KMS-11 (cell line): Measurements from ENCODE around the gene PGF.
A peak's percentile ranks its signal among the peaks of the same experiment; 100 is the strongest.

Source experiments
- H2AFZ ChIP-seq: fragments of 200-600 bp; sonication (generic); 2 replicates; pipeline ENCODE4 v1.6.1; 2016; ENCODE audit warnings: antibody characterized with exemption, mixed run types, low read depth
- H3K27ac ChIP-seq: fragments of 200-600 bp; sonication (generic); 2 replicates; pipeline ENCODE4 v1.6.1; 2016; ENCODE audit warnings: mild to moderate bottlenecking, mixed run types
- H3K27me3 ChIP-seq: fragments of 200-600 bp; sonication (generic); 2 replicates; pipeline ENCODE4 v1.6.1; 2017; ENCODE audit warnings: mild to moderate bottlenecking, low read depth, mixed run types, moderate library complexity; ENCODE audit not compliant: insufficient read depth
- H3K36me3 ChIP-seq: fragments of 200-600 bp; sonication (generic); 2 replicates; pipeline ENCODE4 v1.6.1; 2017; ENCODE audit warnings: mild to moderate bottlenecking, mixed run types; ENCODE audit not compliant: insufficient read depth
- H3K4me1 ChIP-seq: fragments of 200-600 bp; sonication (generic); 2 replicates; pipeline ENCODE4 v1.6.1; 2016; ENCODE audit warnings: mild to moderate bottlenecking, low read depth, mixed run types; ENCODE audit not compliant: poor library complexity, severe bottlenecking
- H3K4me2 ChIP-seq: fragments of 200-600 bp; sonication (generic); 2 replicates; pipeline ENCODE4 v1.7.0; 2016; ENCODE audit warnings: mild to moderate bottlenecking, mixed run types
- H3K4me3 ChIP-seq: fragments of 200-600 bp; sonication (generic); IDR thresholded peaks from 2 replicates; pipeline ENCODE4 v1.6.1; 2017; ENCODE audit warnings: low read depth, low read length, mixed read lengths; ENCODE audit not compliant: insufficient read depth
- H3K79me2 ChIP-seq: fragments of 200-600 bp; sonication (generic); 2 replicates; pipeline ENCODE4 v1.6.1; 2016; ENCODE audit warnings: low read depth, mixed run types; ENCODE audit not compliant: insufficient read depth
- H3K9ac ChIP-seq: fragments of 200-600 bp; sonication (generic); 2 replicates; pipeline ENCODE4 v1.6.1; 2016; ENCODE audit warnings: mild to moderate bottlenecking, mixed run types
- H4K20me1 ChIP-seq: fragments of 200-600 bp; sonication (generic); 2 replicates; pipeline ENCODE4 v1.6.1; 2016; ENCODE audit warnings: mild to moderate bottlenecking, mixed run types; ENCODE audit not compliant: insufficient read depth
- CTCF ChIP-seq: fragments of 200-600 bp; sonication (generic); conservative IDR thresholded peaks from 2 replicates; pipeline ENCODE4 v1.6.1; 2017; ENCODE audit warnings: low read depth, mild to moderate bottlenecking, antibody characterized with exemption, low read length, moderate library complexity, mixed read lengths

PGF gene

GRCh38 chr14:74947353-74948227 is 7.8 kb downstream of the PGF start:
- no peaks in the 10 kb centered on the region for H3K79me2 ChIP-seq
- TF ChIP-seq CTCF, result no peak
- no peaks in the 10 kb centered on the region for H3K36me3 ChIP-seq
- no peaks in the 10 kb centered on the region for H3K27me3 ChIP-seq
- H3K4me3 ChIP-seq, result no peak overlapping the region
- no peak overlapping the region for H2AFZ ChIP-seq
- no peak overlapping the region for H3K4me2 ChIP-seq
- no peaks in the 10 kb centered on the region for H3K4me1 ChIP-seq
- H3K27ac ChIP-seq, result no peak overlapping the region
- no peaks in the 10 kb centered on the region for H4K20me1 ChIP-seq
- H3K9ac ChIP-seq, result no peak overlapping the region

- Histone ChIP-seq H3K4me1 (no peaks in the 10 kb centered on the region), H3K79me2 (no peaks in the 10 kb centered on the region), H4K20me1 (no peaks in the 10 kb centered on the region), H3K27ac (no peak overlapping the region), H3K27me3 (no peaks in the 10 kb centered on the region), H3K9ac (no peak overlapping the region), H2AFZ (peak overlapping the region; percentile 52), H3K36me3 (no peaks in the 10 kb centered on the region), H3K4me2 (no peak overlapping the region), H3K4me3 (no peak overlapping the region)
- TF ChIP-seq CTCF, result peak; percentile 59
These were observed 8.6 kb downstream of the PGF start for GRCh38 chr14:74946659-74947281.

- H3K4me2 ChIP-seq, result no peak overlapping the region
- no peaks in the 10 kb centered on the region for H3K4me1 ChIP-seq
- H3K9ac ChIP-seq, result no peak overlapping the region
- no peaks in the 10 kb centered on the region for H4K20me1 ChIP-seq
- H3K27ac ChIP-seq, result no peak overlapping the region
- peak; percentile 80 for TF ChIP-seq CTCF
- no peaks in the 10 kb centered on the region for H3K79me2 ChIP-seq
- H3K27me3 ChIP-seq, result no peaks in the 10 kb centered on the region
- H3K36me3 ChIP-seq, result no peaks in the 10 kb centered on the region
- no peak overlapping the region for H3K4me3 ChIP-seq
- H2AFZ ChIP-seq, result peak overlapping the region; percentile 52
These were observed 9.3 kb downstream of the PGF start for GRCh38 chr14:74945852-74946658.

GRCh38 chr14:74945261-74945851 is 10.0 kb downstream of the PGF start:
- no peaks in the 10 kb centered on the region for H3K27me3 ChIP-seq
- TF ChIP-seq CTCF, result peak; percentile 42; the same call in 1 of the 2 replicates
- no peak overlapping the region for H2AFZ ChIP-seq
- no peaks in the 10 kb centered on the region for H3K79me2 ChIP-seq
- no peak overlapping the region for H3K4me2 ChIP-seq
- H3K4me1 ChIP-seq, result no peaks in the 10 kb centered on the region
- H4K20me1 ChIP-seq, result no peaks in the 10 kb centered on the region
- no peak overlapping the region for H3K27ac ChIP-seq
- no peak overlapping the region for H3K4me3 ChIP-seq
- H3K9ac ChIP-seq, result no peak overlapping the region
- no peaks in the 10 kb centered on the region for H3K36me3 ChIP-seq
